Measurements from ENCODE around the gene PLEKHA3.
A peak's percentile ranks its signal among the peaks of the same experiment; 100 is the strongest.
"Not testable (repeated sequence)": the region's sequence is repeated elsewhere in the genome, so short reads cannot be mapped to it uniquely, and the experiment has no call there.

PLEKHA3 gene

DNA sequence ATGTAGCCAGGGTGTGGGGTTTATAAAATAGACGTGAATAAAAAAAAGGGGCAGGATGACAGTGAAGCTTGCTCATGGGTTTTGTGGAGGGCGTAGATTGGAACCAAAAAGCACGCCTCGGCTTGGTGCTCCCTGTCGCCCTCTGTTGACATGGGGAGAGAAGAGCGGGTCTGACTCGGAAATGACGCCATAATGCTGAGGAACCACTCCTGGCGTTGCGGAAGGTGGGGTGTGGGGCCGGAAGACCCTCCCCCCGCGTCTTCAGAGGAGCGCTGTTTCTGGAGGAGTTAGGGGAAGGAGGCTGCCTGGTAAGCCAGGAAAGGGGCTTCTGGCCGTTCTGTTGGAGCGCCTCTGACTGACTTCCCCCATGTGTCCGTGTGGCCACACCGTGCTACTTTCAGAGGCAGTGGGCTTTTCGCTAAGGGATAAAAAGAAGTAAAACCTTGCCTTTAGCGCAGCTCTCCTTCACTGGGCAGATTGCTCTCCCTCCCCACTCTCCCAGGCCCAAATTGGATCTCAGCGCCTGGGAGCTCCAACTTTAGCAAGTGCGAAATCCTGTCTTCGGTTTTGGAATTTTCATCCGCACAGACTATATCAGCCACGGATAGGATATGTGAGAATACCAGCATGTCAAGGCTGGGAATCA, 42.8 kb downstream of the PLEKHA3 start:
- H3K4me3 ChIP-seq (ENCODE audit: low read length): peak overlapping the region; percentile 88
- peak; percentile 74 for DNase-seq (ENCODE audit: low read depth)
- TF ChIP-seq CTCF (conservative IDR thresholded peaks at IDR 0.05; ENCODE audit: low read length): peak; percentile 85

DNA sequence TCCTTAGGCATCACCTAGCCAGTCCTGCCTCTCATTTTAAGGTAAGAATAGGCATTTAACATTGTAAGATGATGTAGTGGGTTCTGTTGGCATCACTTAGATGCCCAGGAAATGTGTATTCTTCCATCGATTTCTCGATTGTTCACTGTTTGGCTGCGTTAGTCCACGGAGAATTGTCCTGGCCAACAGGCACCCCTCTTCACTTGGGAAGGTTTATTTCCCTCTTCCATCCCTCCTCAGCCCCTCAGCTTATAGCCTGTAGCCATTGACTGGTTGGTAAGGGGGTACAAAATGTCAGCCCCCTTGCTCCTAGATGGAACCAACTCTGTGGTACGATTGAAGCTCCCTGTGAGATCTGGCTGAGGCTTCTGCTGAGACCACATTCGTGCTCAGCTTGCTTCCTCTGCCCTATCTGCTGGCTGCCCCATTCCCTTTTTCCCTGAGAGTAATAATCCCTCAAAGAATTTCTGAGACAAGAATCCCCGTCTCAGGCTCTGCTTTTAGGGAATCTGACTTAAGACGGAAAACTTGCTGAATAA, 43.4 kb downstream of the PLEKHA3 start:
- DNase-seq (ENCODE audit: low read depth): no peak
- TF ChIP-seq CTCF (conservative IDR thresholded peaks at IDR 0.05; ENCODE audit: low read length): no peak
- H3K4me3 ChIP-seq (ENCODE audit: low read length): peak overlapping the region; percentile 88

DNA sequence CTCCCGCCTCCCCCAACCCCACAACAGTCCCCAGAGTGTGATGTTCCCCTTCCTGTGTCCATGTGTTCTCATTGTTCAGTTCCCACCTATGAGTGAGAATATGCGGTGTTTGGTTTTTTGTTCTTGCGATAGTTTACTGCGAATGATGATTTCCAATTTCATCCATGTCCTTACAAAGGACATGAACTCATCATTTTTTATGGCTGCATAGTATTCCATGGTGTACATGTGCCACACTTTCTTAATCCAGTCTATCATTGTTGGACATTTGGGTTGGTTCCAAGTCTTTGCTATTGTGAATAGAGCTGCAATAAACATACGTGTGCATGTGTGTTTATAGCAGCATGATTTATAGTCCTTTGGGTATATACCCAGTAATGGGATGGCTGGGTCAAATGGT, 44.8 kb downstream of the PLEKHA3 start:
- DNase-seq (ENCODE audit: low read depth): not testable (repeated sequence)

GRCh38 chr2:178525460-178525859, 45.2 kb downstream of the PLEKHA3 start:
- not testable (repeated sequence) for H3K4me3 ChIP-seq (ENCODE audit: low read length); DNase-seq (ENCODE audit: low read depth)

More for the DNA sequence above, 44.8 kb downstream of the PLEKHA3 start:
- H3K4me3 ChIP-seq (ENCODE audit: low read length): not testable (repeated sequence)

- TF ChIP-seq CTCF (conservative IDR thresholded peaks at IDR 0.05; ENCODE audit: low read length): no peak
- no peak for DNase-seq (ENCODE audit: low read depth)
Observed at GRCh38 chr2:178526256-178526655, 46.0 kb downstream of the PLEKHA3 start.

GRCh38 chr2:178527592-178527991, 47.3 kb downstream of the PLEKHA3 start:
- no peak for DNase-seq (ENCODE audit: low read depth)
- no peak overlapping the region for H3K4me3 ChIP-seq (ENCODE audit: low read length)
- TF ChIP-seq CTCF (conservative IDR thresholded peaks at IDR 0.05; ENCODE audit: low read length): no peak

More at GRCh38 chr2:178526256-178526655, 46.0 kb downstream of the PLEKHA3 start:
- no peak overlapping the region for H3K4me3 ChIP-seq (ENCODE audit: low read length)

DNA sequence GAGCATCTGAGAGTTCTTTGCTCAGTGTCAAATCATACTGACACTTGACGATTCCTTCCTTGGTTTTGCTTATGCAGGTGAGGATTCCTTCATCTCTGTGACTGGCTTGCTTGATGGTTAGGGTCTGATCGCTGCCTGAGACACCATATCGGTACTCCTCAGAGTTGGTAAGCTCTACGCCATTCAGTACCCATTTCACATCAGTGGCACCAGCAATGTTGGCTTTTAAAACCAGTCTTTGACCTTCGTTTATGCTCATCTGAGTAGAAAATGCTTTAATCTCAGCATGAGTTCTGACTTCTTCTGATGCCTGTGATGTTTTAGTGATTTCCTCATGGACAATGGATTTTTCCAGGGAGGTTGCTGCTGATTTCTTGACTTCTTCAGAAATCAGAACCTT, 48.4 kb downstream of the PLEKHA3 start:
- TF ChIP-seq CTCF (conservative IDR thresholded peaks at IDR 0.05; ENCODE audit: low read length): no peak
- no peak for DNase-seq (ENCODE audit: low read depth)
- no peak overlapping the region for H3K4me3 ChIP-seq (ENCODE audit: low read length)

GRCh38 chr2:178529194-178529593, 48.9 kb downstream of the PLEKHA3 start:
- no peak overlapping the region for H3K4me3 ChIP-seq (ENCODE audit: low read length)
- TF ChIP-seq CTCF (conservative IDR thresholded peaks at IDR 0.05; ENCODE audit: low read length): no peak
- DNase-seq (ENCODE audit: low read depth): no peak
